Fibroblast of the aortic adventitia (primary cell): ENCODE results near the gene ERC2. TPM values are rescaled to one million over a fixed set of nuclear protein-coding genes. Genes with fewer than 3 reads are reported as not detected.

Experiments
- DNase-seq: peaks from one replicate; pipeline ENCODE4 v3.0.0-alpha.2; 2010; ENCODE audit warnings: low read depth
- H3K4me3 ChIP-seq: 2 replicates; pipeline ENCODE4 v1.5.1; 2011; ENCODE audit warnings: low read depth, mild to moderate bottlenecking, control low read depth, low read length, moderate library complexity
- total RNA-seq: library from RNA; depleted of rRNA; stranded (reverse); fragments of >200 nt; gene quantifications from 2 replicates; pipeline ENCODE4 v1.2.3, GENCODE V29; 2012; ENCODE audit warnings: low replicate concordance
- TF ChIP-seq, protein P1 (sequence below): IDR thresholded peaks from 2 replicates; pipeline ENCODE4 v1.5.1; 2011; ENCODE audit warnings: mild to moderate bottlenecking, low read length, control low read depth, inconsistent platforms; ENCODE audit not compliant: insufficient read depth

Gene ERC2
- total RNA-seq, 1 donor: 0.09 TPM

- no peak for DNase-seq
- no peak overlapping the region for H3K4me3 ChIP-seq
- TF ChIP-seq, protein P1, sequence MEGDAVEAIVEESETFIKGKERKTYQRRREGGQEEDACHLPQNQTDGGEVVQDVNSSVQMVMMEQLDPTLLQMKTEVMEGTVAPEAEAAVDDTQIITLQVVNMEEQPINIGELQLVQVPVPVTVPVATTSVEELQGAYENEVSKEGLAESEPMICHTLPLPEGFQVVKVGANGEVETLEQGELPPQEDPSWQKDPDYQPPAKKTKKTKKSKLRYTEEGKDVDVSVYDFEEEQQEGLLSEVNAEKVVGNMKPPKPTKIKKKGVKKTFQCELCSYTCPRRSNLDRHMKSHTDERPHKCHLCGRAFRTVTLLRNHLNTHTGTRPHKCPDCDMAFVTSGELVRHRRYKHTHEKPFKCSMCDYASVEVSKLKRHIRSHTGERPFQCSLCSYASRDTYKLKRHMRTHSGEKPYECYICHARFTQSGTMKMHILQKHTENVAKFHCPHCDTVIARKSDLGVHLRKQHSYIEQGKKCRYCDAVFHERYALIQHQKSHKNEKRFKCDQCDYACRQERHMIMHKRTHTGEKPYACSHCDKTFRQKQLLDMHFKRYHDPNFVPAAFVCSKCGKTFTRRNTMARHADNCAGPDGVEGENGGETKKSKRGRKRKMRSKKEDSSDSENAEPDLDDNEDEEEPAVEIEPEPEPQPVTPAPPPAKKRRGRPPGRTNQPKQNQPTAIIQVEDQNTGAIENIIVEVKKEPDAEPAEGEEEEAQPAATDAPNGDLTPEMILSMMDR: no peak
Measured at GRCh38 chr3:55765906-55766701, 702.2 kb downstream of the ERC2 start.

DNA sequence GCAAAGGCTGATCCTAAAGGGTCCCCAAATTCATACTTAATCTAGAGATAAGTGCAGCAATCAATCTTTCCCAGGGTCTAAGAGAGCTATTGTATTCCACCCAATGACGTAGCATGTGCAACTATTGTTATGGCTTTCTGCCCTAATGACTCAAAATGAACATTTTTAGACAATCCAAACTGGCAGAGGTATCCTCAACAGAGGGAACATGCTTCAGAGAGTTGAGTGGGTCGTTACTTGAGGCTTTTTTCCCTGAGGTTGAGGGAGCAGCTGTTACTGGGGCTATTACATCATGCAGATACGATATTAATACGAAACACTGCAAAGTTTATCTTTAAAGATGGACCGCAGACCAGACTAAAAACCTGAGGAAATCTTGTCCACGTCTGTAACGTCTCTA lies 702.9 kb downstream of the ERC2 start:
- peak; percentile 2 for DNase-seq
- TF ChIP-seq, protein P1: no peak
- no peak overlapping the region for H3K4me3 ChIP-seq

- DNase-seq: no peak
- no peak overlapping the region for H3K4me3 ChIP-seq
- TF ChIP-seq, protein P1: no peak
Measured at GRCh38 chr3:55756976-55757375, 711.3 kb downstream of the ERC2 start.

DNA sequence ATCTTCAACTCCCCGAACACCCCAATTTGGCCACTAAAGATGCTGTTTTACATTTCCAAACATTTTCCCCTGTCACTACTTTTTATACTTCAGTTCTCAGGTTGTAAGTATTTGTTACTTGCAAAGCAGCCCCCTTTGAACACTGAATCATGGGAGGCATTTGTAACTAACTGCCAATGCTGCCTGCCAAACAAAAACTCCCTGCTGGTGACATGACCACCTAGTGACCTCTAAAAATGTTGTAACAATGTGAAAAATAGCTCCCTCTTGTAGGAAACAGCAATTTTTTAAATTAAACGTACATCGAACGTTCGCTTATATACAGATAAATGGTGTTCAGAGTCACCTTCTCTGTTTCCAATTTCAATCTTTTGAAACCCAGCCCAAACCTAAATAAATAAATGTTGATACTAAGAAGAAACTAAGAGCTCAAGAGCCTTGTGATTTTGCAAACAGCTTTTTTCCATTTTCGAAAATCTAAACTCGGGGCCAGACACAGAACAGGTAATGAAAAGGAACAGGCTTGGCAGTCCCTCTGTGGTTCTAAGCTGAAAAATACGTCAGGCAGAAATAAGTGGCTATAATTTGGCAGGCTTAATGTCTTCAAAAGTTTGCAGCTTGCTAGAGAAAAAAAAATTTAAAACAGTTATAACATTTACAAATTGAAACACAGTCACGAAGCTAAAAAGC lies 712.6 kb downstream of the ERC2 start:
- TF ChIP-seq, protein P1: no peak
- H3K4me3 ChIP-seq: no peak overlapping the region
- DNase-seq: no peak

GRCh38 chr3:55752911-55753310 lies 715.4 kb downstream of the ERC2 start:
- DNase-seq: no peak

DNA sequence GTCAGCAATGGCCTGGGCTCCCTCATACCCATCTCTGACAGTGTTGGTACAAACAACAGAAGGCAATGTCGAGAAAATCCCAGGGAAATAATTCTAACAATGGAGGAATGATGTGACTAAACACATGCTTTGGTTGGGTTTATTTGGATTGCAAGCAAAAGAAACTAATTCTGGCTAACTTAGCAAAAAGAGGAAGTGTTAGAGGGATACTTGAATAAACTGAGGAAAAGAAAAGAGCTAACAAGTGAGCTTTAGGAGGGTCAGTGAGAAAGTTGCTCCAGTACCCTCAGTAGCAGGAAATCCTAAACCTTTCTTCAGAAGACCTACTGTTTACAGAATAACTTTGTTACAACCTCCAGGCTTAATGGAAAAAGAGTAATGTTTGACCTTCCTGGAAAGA lies 716.5 kb downstream of the ERC2 start:
- no peak overlapping the region for H3K4me3 ChIP-seq
- TF ChIP-seq, protein P1: no peak
- DNase-seq: no peak

More at GRCh38 chr3:55752911-55753310, 715.4 kb downstream of the ERC2 start:
- H3K4me3 ChIP-seq: no peak overlapping the region
- TF ChIP-seq, protein P1: no peak
